Renal cortex interstitium (tissue), 11 donors: ENCODE data around the gene TTLL11. TPM values are rescaled to one million over a fixed set of nuclear protein-coding genes. Genes with fewer than 3 reads are reported as not detected.

Experiments
- DNase-seq, 11 donors: peaks; one replicate each; pipeline ENCODE4 v3.0.0-alpha.2; 2013; ENCODE audit warnings: low read depth in 9 of 11, low spot score in 4 of 11; ENCODE audit errors: extremely low read depth in 1 of 11
- polyA plus RNA-seq, 3 donors: library from polyadenylated mRNA; unstranded; fragments of 120-200 nt; gene quantifications; one replicate each; pipeline ENCODE4 v1.2.1, GENCODE V29; 2013; ENCODE audit not compliant: insufficient read length in 3 of 3

Gene TTLL11
- polyA plus RNA-seq, 3 donors = 6.8 to 8.5 (median 6.9) TPM

- DNase-seq = no peak
These were observed 312.7 kb downstream of the TTLL11 start for GRCh38 chr9:121780177-121781040.

GRCh38 chr9:121779381-121780117 is 313.6 kb downstream of the TTLL11 start:
- no peak for DNase-seq

- no peak for DNase-seq
These were observed 314.6 kb downstream of the TTLL11 start for GRCh38 chr9:121778252-121779225.

GRCh38 chr9:121776739-121777637 is 316.1 kb downstream of the TTLL11 start:
- DNase-seq = no peak

GRCh38 chr9:121776001-121776738 is 316.9 kb downstream of the TTLL11 start:
- no peak for DNase-seq

GRCh38 chr9:121774715-121775613 is 318.1 kb downstream of the TTLL11 start:
- no peak for DNase-seq

GRCh38 chr9:121773954-121774714 is 319.0 kb downstream of the TTLL11 start:
- DNase-seq = no peak

- DNase-seq = no peak
These were observed 319.7 kb downstream of the TTLL11 start for GRCh38 chr9:121773286-121773953.

GRCh38 chr9:121772600-121773285 is 320.4 kb downstream of the TTLL11 start:
- no peak for DNase-seq

Other genes starting within 250 kb of the TTLL11 start
- 10 to 100 TPM; 71.7 to 90.3 (median 79.6) TPM for gene NDUFA8, start 66.5 kb upstream of the TTLL11 start, polyA plus RNA-seq
- 1 to 10 TPM; 1.9 to 3.0 (median 2.7) TPM for gene MORN5, start 66.6 kb upstream of the TTLL11 start, polyA plus RNA-seq
- 1 to 10 TPM; 3.4 to 4.5 (median 3.5) TPM for gene LHX6, start 135.6 kb upstream of the TTLL11 start, polyA plus RNA-seq
- gene RBM18, start 171.5 kb upstream of the TTLL11 start, polyA plus RNA-seq = 10 to 100 TPM; 30.7 to 33.1 (median 32.3) TPM
- gene MRRF, start 171.6 kb upstream of the TTLL11 start, polyA plus RNA-seq = 10 to 100 TPM; 38.2 to 51.4 (median 46.7) TPM